ENCODE data around the gene MS4A4A. TPM values are rescaled to one million over a fixed set of nuclear protein-coding genes. Genes with fewer than 3 reads are reported as not detected.
A peak's percentile ranks its signal among the peaks of the same experiment; 100 is the strongest.

The MS4A4A gene
- total and polyA plus RNA-seq, 10 of the 15 experiments (the other 5 are each of a cell fraction or from before 2014, with no cell fraction given), result 0.10 to 2.4 (median 0.68) TPM

GRCh38 chr11:60336767-60337391, 56.4 kb downstream of the MS4A4A start (continued):
- TF ChIP-seq RB1 (IDR thresholded peaks at IDR 0.05; ENCODE audit: borderline replicate concordance), result no peak
- TF ChIP-seq NFYB (IDR thresholded peaks at IDR 0.05; ENCODE audit: insufficient read depth, low read depth, low read length), result no peak
- peak; percentile 76 for TF ChIP-seq IKZF1 (conservative IDR thresholded peaks at IDR 0.05)
- no peak for TF ChIP-seq IRF3 (IDR thresholded peaks at IDR 0.05)
- no peak for TF ChIP-seq ZNF622 (IDR thresholded peaks at IDR 0.05)
- no peak for TF ChIP-seq IRF4 (IDR thresholded peaks at IDR 0.05; ENCODE audit: low read depth, low read length)
- TF ChIP-seq TARDBP (IDR thresholded peaks at IDR 0.05; ENCODE audit: borderline replicate concordance), result no peak
- TF ChIP-seq SP1 (IDR thresholded peaks at IDR 0.05; ENCODE audit: low read depth, low read length), result no peak
- no peak for TF ChIP-seq SREBF2 (IDR thresholded peaks at IDR 0.05; ENCODE audit: low read length)
- no peak for TF ChIP-seq BCL3 (IDR thresholded peaks at IDR 0.05; ENCODE audit: borderline replicate concordance, insufficient read depth, low read depth, low read length, poor library complexity, severe bottlenecking)
- no peak for TF ChIP-seq EED (IDR thresholded peaks at IDR 0.05; ENCODE audit: low read depth)
- no peak for TF ChIP-seq ZSCAN29 (IDR thresholded peaks at IDR 0.05)
- no peak for TF ChIP-seq MXI1 (IDR thresholded peaks at IDR 0.05; ENCODE audit: low read depth, low read length)
- no peak for TF ChIP-seq CUX1 (IDR thresholded peaks at IDR 0.05; ENCODE audit: insufficient replicate concordance, low read depth, low read length)
- no peak for TF ChIP-seq MLLT1 (IDR thresholded peaks at IDR 0.05)
- no peak for TF ChIP-seq SKIL (IDR thresholded peaks at IDR 0.05; ENCODE audit: low read depth, poor library complexity, severe bottlenecking)

All from GM12878 (cell line).